Stimulated activated CD8-positive, alpha-beta memory T cell treated with anti-CD3 and anti-CD28 coated beads, Interleukin-15, amount 100 ng/mL, for 1 hour (primary cell): ENCODE measurements around the gene TBC1D1.

Experiments
- DNase-seq: peaks from one replicate; pipeline ENCODE4 v3.0.0-alpha.2; 2020; ENCODE audit warnings: low read depth

TBC1D1 gene

DNA sequence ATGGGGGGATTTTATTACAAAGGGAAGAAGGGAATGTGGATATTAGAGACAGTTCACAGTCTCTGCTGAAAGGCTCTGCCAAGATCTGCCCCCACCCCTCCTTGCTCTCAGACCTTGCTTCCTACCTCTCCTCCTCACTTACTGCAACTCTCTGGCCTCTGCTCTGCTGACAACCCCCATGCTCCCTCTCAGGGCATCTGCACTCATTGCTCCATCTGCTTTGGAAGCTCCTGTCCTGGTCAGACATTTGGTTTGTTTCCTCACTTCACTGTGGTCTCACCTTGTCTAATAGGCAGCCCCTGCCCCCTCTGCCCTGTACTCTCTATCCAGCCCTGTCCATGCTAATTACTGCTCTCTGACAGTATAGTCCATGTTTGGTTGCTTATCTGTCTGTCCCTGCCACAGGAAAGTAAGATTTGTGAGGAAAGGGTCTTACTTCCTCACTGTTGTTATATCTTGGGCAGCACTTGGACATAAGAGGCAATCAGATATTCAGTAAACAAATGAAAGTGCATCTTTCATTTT lies 258.6 kb downstream of the TBC1D1 start:
- no peak for DNase-seq

DNA sequence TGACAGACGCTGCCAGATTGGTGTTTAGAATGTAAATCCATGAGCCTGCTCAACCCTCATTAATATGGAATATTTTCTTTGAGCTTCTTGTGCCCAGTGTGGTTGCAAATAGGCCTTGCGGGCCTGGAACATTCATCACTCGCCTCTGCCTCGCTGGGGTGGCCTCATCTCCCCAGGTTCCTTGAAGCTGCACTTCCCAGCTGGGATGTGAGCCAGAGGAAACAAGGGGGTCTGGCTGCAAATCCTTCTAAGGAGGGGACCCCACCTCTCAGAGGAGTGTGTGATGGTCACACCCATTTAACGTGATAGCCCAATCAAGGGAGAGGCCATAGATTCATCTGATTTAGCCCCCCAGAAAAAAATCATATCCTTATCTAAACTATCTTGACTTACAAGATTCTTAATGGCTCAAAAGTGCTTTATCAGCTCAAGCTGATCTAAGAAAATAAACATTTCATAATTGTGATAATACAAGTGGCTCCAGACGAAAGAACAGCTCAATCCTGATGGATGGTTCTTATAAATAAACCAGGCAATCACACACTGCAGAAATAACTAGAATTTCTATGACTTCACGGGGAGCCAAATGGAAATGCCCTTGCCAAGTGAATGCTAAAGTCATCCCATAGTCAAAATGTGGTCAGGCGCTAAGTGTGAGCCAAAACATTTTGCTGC lies 259.2 kb downstream of the TBC1D1 start:
- DNase-seq = no peak

DNA sequence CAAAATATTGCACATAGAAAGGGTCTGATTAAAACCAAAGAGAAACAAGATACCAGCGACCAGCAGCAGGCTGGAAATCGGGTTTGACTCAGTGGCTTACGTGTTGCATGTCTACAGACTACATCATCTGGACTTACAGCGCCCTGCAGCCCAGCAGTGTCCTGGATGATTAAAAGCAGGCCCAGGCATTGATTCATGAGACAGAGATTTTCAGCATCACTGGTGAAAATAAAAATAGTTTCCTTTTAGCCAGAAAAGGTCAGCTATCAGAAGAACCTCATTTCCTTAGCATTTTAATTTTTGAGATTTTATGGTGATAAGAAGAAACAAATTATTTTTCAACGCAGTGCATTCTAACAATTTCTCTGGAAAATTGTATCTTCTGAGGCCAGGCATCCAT lies 259.9 kb downstream of the TBC1D1 start:
- DNase-seq = no peak

DNA sequence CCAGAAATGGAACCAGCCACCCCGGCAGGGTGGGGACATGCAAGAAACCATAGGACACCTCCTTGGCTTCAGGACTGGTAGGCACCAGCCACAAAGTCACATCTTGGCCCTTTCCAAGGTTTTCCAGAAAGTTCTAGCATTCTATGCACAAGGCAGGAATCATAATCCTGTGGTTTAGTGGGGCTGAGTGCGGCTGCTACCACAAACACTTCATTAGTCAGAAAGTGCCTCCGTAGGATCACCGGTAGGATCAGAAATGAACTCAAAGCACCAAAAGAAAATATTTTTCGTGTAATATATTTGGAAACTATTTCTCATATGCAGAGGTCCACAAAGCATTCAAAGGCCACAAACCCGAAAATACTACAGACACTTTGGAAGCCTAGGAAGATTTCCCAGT lies 261.0 kb downstream of the TBC1D1 start:
- no peak for DNase-seq

DNA sequence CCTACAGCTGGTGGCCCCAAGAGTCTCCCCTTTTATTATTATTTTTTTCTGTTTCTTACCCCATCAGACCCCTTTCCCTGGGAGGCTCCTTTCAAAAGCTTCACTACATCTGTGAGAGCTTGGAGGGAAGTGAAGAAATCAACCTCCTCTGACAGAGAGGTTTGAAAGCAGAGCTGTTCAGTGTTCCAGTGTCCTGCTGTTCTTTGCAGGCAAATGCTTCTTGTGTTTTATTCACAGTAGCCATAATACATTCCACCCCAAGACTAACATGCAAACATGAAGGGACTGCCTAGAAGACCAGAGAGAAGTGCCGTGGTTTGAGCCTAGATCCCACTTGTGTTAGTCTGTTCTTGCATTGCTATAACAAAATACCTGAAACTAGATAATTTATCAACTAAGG lies 261.4 kb downstream of the TBC1D1 start:
- DNase-seq = no peak

DNA sequence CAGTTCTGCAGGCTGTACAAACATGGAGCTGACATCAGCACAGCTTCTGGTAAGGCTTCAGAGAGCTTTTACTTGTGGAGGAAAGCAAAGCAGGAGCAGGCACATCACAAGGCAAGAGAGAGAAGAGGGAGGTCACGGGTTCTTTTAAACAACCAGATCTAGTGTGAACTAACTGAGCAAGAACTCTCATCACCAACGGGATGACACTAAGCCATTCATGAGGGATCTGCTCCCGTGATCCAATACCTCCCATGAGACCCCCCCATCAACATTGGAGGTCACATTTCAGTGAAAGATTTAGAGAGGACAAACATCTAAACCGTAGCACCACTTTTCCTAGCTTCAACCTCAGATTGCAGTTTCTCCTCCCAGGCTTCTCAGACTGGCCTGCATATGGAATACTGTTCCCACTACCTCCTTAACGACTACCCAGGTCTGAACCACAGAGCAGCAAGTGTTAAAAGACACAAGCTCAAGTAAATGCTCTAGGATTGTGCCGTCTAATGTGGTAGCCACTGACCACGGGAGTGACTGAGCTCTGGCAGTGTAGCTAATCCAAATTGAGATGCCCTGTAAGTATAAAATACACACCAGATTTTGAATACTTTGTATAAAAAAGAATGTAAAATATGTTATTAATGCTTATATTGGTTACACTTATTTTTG lies 262.0 kb downstream of the TBC1D1 start:
- no peak for DNase-seq

DNA sequence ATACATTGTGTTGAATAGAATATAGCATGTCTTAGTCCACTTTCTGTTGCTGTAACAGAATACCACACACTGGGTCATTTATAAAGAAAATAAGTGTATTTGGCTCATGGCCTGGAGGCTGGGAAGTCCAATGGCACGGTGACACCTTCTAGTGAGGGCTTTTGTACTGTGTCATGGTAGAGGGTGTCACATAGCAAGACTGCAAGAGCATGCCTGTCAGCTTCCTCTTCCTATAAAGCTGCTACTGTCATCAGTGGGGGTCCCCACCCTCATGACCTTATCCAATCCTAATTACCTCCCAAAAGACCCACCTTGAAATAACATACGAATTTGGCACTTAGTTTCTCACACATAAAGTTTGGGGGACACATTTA lies 262.5 kb downstream of the TBC1D1 start:
- no peak for DNase-seq

DNA sequence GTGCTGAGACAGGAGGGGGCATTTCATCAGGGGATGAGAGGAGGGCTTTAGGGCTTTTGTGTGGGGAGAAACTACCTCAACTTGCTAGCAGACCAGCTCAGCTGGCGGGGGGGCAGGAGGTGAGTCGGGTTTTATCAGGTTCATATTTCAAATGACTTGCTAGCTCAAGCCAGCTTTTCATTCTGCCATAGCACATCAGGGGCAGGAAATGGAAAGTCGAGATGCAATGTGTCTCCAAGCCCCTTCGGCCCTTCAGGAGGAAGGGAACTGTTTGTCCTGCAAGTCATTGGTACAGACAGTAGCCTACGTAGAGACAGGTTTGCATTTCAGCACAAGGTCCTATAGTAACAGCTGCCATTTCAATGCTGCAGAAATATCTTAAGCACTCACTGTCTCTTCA lies 263.4 kb downstream of the TBC1D1 start:
- DNase-seq = no peak

DNA sequence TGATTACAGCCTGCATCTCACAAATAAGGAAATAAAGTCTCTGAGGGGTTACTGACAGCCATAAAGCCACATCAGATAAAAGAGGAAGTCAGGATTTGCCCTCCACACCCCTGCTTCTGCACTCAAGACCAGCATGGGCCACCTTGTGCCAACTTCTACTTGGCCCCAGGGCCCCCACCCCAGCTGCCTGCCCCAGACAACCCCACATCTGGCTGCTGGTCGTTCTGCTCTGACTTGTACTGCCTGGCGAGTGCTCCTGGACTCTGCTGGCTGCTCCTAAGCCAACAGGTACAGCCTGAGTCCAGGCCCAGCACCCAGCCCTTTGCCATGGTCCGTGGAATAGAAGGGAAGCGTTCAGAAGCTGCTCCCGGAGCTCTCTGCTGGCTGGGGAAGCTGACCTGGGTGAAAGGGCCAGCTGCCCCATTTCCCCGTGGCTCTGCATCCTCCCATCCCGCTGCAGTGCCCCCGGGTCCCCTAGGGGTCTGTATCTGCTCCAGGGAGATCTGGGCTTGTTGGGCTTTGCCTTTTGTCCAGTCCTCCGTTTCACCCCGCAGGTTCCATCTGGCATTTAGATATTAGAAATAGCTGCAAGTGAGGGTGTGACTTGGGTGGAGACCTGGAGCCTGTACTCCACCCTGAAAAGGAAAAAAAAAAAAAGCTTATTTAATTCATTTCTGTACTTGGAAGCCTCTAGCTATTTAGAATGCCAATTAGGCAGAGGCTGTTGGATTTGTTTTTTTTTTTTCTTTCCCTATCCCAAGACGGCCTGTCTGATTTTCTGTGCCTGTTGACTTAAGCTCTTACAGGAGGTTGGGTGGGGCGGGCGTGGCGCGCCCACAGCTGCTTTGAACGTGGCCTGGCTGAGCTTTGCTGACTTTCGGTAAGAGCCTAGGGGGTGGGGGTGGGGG lies 264.1 kb downstream of the TBC1D1 start:
- DNase-seq = no peak

DNA sequence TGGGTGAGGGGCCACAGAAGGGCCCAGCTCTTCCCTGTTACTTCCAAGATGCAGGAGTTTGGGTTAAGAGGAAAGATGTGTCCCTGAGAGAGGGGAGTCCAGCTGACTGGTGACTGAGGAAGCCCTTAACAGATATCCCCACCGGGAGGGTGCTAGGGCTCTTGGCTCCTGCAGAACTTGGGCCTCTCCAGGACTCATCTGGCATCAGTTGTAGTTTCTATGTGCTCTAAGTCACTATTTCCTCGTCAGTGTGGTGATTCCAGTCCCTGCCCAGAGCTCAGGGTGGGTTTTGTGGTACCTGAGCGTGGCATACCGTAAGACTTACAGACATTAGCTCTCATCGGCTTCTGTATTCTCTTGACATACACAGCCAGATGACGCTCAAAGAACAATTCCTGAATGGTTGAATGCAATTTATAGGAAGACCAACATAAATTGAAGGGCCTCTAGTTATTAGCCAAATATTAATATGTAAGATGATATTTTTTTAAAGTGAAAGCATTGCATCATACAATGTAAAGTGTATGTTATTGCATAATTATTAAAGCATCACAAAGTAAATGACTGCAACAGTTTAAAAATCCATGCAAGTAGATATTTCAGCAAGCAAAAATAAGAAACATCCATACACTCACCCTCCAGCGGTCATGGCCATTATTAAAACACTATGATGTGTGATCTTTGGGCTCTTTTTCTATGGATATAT lies 264.9 kb downstream of the TBC1D1 start:
- no peak for DNase-seq

DNA sequence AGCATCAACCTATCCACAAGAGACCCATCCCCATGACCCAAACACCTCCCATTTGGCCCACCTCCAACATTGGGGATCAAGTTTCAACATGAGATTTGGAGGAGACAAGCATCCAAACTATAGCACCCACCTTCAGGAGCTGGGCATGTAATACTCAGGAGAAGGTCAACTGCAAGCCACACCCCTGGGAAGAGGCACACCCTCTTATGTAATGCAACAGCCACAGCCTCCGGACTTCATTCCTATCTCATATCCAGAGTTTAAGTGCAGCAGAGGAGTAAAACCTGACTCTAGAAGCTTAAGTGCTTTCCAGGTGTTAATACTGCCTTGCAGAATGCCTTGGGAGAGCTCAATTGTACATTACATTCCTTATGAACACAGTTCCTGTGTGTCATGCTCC lies 266.7 kb downstream of the TBC1D1 start:
- no peak for DNase-seq

DNA sequence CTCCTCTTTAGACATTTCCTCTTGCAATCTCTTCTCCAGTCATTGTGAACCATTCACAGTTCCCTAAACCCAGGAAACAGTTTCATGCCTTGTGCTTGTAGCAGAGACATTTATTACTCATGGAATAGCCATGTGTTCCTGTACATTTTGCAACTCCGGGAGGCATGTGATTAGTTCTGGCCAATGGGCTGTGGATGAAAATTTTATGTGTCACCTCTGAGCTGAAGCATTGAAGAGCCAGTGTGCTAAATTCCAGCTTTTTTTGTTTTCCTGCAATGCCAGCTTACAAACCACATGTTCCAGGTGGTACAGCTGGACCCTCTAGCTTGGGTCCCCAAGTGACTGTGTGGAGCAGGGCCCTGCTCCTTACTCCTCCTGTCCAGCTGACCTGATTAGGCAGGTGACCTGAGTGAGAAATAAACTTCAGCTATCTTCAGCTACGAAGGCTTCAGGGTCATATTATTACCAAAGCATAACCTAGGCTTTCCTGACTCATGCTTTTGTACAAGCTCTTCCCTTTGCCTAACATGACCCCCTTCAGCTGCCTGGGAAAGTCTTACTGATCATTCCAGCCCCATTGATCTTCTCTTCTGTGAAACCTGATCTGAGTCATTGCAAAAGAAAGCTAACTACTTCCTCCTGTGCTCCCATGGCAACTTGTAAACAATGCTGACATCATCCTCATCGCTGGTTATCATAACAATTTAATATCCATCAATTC lies 269.8 kb downstream of the TBC1D1 start:
- DNase-seq = no peak

DNA sequence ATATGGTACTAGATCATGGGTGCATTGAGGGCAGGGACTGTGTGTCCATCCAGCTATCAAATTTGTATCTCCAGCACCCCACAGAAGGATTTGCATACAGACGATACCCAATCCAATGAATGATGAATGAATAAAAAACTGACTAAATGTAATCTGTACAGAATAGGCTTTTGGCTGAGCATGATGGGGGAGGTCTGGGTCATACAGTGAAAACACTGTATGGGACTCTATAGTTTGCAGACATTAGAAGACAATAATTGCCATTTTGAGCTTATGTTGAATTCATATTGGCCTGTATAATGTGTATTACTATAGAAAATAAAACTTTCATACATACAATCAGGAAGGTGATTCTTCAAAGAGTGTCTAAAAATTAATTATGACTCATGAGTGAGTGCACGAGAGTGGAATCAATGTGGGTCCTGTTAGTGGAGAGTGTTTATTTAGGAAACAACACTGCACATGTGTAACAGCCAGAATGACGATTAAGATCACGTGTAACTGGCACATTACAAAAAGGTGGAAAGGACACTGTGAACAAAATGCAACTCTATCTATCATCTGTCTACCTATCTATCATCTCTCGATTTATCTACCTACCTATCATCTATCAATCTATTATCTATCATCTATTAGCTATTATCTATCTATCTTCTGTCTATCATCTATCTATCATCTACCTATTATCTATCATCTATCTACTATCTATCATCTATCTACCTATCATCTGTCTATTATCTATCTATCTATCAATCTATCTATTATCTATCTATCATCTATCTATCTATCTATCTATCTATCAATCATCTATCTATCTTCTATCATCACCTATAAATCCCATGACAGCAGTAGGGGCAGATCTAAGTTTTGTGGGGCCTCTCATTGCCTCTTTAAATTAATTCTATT lies 270.6 kb downstream of the TBC1D1 start:
- DNase-seq = no peak

DNA sequence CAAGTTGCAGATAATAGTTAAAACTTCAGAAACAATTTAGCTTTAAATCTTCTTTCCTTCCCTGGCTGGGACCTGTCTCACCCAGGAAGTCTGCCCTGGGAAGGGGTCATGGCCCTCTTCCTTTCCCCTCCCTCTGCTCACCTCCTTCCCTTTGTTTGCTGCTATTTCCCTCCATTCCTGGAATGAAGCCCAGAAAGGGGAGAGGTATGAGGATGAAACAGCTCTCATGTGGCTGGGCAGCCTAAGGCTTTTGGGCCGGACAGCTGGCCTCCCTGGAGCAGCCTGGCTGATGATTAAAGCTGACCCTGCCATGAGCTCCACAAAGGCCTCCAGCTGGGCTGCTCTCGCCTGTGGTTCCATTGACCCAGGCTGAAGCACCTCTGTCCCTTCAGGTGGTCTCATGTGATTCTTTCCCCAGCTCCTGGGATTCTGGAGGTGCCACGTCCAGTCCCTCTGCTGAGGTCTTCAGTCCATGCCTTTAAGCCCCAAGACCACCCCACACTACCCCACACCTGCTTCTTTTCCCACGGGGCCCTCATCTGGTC lies 271.4 kb downstream of the TBC1D1 start:
- no peak for DNase-seq

DNA sequence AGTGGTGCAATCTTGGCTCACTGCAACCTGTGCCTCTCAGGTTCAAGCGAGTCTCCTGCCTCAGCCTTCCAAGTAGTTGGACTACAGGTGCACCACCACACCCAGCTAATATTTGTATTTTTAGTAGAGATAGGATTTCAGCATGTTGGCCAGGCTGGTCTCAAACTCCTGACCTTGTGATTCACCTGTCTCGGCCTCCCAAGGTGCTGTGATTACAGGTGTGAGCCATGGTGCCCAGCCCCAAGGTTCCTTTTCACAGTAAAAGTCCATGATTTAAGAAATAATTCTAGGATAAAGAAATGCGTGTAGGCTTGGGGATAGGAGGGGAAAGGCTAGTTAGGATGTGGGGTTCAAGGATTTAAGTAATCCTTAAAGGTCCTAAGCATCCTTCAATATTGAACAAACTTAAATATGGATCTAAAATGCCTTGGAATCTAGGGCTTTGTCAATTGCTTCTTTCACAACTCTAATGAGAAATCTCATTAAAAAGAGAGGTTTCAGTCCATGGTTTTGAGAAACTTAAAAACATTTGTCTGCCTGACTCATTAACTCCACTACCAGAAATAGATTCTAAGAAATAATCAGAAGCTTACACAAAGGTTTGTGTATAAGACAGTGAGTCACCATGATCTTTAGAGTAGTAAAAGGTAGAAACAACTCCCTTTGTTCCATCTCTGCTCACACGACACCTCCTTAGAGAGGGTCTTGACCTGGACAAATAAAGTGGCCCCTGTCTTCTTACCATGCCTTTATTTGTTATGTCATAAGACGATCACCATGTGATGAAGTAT lies 272.5 kb downstream of the TBC1D1 start:
- DNase-seq = no peak

DNA sequence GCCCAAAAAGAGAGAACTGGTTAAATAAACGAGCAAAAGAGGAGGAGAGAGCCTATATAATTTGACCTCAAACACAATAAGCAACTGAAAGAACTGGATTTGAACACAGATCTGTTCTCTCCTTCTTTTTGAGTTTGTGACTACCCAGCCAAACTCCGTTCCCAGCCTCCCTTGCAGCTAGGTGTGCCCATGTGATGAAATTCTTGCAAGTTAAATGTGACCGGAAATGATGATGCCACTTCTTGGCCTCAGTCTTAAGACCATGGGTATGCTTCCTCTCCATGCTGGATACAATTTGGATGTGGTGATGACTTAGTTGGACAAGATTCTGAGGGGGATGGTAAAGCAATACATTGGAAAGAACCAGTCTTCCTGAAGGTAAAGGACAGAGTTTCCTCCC lies 273.5 kb downstream of the TBC1D1 start:
- DNase-seq = no peak

DNA sequence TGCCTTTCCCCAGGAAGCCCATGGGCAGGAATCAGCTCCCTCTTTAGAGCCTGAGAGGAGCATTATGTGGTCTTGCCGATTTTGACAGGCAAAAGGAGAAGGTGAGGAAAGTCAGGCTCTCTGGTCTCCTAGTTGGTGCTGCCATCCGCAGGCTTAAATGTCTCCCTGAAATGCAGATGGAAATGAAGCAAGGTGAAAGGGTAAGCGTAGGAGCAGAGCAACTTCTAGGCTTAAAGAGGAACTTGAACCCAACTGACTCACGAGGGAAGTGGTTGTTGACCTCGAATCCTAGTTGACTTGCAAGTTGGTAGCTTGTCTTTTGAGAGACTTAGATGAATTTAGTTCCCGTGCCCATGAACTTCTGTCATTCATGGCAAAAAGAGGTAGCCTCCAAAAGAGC lies 275.2 kb downstream of the TBC1D1 start:
- no peak for DNase-seq

DNA sequence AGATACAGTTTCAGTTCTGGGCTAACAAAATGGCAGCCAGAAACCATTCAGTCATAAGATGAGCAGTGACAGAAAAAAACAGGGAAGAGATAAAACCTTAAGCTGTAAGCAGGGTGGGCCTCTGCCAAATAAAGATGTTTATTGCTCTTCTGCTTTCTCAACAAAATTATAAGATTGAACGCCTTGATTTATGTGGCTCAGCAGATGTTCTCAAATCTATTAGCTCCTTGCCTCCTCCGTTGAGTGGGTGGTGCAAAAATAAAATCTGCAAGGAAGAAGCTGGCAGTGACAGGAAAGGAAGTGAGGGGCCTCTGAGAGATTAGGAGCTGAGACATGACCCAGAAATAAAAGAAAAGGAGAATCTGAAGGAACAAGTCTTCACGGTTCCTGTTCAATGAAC lies 275.9 kb downstream of the TBC1D1 start:
- DNase-seq = no peak

DNA sequence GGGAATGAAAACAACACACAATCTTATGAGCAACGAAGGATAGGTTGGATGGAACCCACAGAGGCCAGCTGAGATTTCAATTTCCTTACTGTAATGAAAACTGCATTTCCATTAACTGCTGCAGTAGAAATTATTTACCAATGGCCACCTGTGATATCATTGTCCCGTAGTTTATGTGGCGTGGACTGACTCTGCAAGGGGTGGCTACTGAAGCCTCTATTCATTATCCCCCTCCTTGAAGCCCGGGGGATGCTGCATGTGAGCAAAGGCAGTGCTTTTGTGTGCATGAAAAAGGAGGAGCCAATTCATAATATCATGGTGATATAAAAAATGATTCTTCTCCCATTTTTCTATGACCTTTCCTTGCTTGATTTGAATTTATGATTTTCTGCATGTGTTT lies 277.1 kb downstream of the TBC1D1 start:
- DNase-seq = no peak
